ENCODE data around the gene OTUB1. TPM values are rescaled to one million over a fixed set of nuclear protein-coding genes. Genes with fewer than 3 reads are reported as not detected.

OTUB1 gene
- polyA plus RNA-seq, 1 experiment = 99.0 TPM

DNA sequence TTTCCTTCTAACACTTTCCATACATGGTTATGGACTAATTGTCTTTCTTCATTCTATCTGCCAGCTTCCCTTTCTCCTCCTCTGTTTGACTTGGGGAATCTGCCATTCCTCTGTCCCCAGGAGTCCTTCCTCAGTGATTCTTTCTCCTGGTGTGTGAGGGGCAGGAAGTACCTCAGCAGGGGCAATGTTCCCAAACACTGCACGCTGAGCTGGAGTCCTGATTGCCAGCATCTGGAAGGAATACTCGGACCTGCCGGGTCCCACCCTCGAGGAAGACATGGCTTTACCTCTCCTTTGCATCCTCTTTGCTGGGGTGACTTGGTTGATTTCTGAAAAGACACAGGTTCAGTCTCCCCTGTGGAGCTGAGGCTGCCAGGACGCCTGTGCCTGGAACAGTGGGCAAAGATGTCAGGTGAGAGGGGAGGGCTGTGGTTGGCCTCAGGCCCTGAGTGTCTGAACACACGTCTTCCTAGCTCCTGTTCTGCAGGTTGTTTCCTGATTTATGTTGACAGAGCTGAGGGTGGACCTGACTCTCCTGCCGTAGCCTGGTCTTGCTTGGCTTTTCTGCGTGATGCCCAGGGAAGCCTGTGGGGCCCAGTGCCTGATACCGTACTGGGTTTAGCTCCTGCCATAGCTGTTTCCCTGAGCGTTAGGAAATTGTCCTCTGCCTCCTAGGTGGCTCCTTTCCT is 7.5 kb upstream of the OTUB1 start:
- Histone ChIP-seq H3K27ac (ENCODE audit: low read depth, low read length) (no peak overlapping the region), H3K4me3 (ENCODE audit: low read depth, low read length) (no peak overlapping the region), H3K9me3 (ENCODE audit: control insufficient read depth, insufficient read depth, low read length) (peaks cover 3% of the 10 kb centered on the region; the same call in 1 of the 2 replicates), H3K27me3 (ENCODE audit: control insufficient read depth, insufficient read depth, low read length) (no peaks in the 10 kb centered on the region)
- ChIA-PET CTCF (interaction anchor here (0.7 to 1.6 kb wide), 2 partner anchors 142 to 1221 kb away, joined by 4 to 8 read pairs; no protein-coding TSS in a partner anchor), POLR2A (no interaction called here)
- no peak for DNase-seq (ENCODE audit: low read depth, low spot score)
- TF ChIP-seq, protein P1, sequence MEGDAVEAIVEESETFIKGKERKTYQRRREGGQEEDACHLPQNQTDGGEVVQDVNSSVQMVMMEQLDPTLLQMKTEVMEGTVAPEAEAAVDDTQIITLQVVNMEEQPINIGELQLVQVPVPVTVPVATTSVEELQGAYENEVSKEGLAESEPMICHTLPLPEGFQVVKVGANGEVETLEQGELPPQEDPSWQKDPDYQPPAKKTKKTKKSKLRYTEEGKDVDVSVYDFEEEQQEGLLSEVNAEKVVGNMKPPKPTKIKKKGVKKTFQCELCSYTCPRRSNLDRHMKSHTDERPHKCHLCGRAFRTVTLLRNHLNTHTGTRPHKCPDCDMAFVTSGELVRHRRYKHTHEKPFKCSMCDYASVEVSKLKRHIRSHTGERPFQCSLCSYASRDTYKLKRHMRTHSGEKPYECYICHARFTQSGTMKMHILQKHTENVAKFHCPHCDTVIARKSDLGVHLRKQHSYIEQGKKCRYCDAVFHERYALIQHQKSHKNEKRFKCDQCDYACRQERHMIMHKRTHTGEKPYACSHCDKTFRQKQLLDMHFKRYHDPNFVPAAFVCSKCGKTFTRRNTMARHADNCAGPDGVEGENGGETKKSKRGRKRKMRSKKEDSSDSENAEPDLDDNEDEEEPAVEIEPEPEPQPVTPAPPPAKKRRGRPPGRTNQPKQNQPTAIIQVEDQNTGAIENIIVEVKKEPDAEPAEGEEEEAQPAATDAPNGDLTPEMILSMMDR (IDR thresholded peaks at IDR 0.05; ENCODE audit: low read depth, low read length) = no peak

DNA sequence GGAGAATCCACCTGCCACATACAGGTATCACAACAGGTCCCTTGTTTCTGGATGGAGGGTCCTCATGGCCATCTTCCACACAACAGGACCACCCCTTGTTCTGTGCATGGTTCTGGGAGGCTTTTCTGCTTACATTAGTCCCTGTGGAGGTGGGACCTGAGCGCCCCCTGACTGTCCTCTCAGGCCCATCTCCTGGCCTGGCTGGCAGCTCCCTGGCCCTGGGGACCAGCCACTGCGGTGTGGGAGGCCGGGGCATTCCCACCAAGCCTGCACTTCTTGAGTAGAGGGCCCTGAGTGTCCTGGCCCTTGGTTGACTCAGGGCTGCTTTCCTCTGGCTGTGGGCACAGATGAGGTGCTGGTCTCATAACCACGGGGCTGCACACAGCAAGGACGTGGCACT is 6.8 kb upstream of the OTUB1 start:
- Histone ChIP-seq H3K4me3 (ENCODE audit: low read depth, low read length) (no peak overlapping the region), H3K27me3 (ENCODE audit: control insufficient read depth, insufficient read depth, low read length) (no peaks in the 10 kb centered on the region), H3K9me3 (ENCODE audit: control insufficient read depth, insufficient read depth, low read length) (peaks cover 3% of the 10 kb centered on the region; the same call in 1 of the 2 replicates), H3K27ac (ENCODE audit: low read depth, low read length) (no peak overlapping the region)
- CTCF ChIA-PET = no interaction called here
- POLR2A ChIA-PET = no interaction called here
- DNase-seq (ENCODE audit: low read depth, low spot score) = no peak
- TF ChIP-seq, protein P1 (IDR thresholded peaks at IDR 0.05; ENCODE audit: low read depth, low read length) = no peak

DNA sequence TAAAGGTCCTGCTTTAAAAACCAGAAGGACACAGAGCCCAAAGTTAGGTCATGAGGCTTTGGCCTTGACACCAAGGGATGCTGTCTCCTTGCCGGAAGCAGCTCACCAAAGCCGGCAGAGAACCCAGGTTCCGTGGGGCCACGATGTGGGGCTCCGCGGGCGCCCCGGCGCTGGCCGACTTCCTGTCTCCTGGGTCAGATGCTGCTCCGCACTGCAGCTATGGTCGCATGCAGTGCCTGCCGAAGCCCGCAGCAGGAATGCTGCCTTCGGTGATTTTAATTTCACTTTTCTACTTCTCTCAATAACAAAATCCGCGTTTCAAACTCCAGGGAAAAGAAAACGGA is 454 bp upstream of the OTUB1 start:
- no peak for DNase-seq (ENCODE audit: low read depth, low spot score)
- POLR2A ChIA-PET = no interaction called here
- CTCF ChIA-PET = interaction anchor here (0.9 to 1.4 kb wide), 2 partner anchors 15 to 40 kb away, joined by 3 to 4 read pairs; no protein-coding TSS in a partner anchor

DNA sequence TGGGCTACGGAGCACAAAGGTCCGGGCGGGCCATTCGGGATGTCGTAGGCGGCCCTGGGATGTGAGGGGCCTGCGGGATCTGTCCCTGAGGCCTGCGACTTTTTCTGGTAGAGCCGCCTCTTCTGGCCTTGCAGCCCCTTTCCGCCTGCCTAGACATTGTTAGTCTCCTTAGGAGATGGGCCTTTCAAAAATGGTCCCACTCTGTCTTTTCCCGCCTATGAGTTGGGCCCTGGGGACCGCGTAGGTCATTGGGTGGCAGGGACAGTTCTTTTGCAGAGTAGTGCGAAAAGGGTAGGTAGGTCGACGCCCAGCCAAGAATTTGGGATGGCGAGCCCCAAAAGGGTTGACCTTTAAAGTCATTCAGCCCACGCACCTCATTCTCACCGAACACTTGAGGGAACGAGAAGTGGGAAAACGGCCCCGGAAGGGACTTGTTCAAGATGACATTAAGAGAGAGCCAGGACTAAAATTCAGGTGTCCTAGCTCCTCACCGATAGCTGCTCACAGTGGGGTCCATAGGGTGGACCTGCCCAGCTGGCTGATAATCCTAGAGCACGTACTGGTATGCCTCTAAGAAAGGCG is 785 bp downstream of the OTUB1 start:
- CTCF ChIA-PET = interaction anchor here (1.3 to 2.0 kb wide), 2 partner anchors 13 to 150 kb away, joined by 6 to 8 read pairs; no protein-coding TSS in a partner anchor

More for the DNA sequence above, 454 bp upstream of the OTUB1 start:
- no peaks in the 10 kb centered on the region for H3K27me3 ChIP-seq (ENCODE audit: control insufficient read depth, insufficient read depth, low read length)
- no peaks in the 10 kb centered on the region; the same call in 1 of the 2 replicates for H3K9me3 ChIP-seq (ENCODE audit: control insufficient read depth, insufficient read depth, low read length)
- TF ChIP-seq, protein P1 (IDR thresholded peaks at IDR 0.05; ENCODE audit: low read depth, low read length) = no peak
- peak overlapping the region; percentile 93 for H3K4me3 ChIP-seq (ENCODE audit: low read depth, low read length)
- H3K27ac ChIP-seq (ENCODE audit: low read depth, low read length) = peak overlapping the region; percentile 90

More for the DNA sequence above, 785 bp downstream of the OTUB1 start:
- H3K27me3 ChIP-seq (ENCODE audit: control insufficient read depth, insufficient read depth, low read length) = no peaks in the 10 kb centered on the region
- H3K4me3 ChIP-seq (ENCODE audit: low read depth, low read length) = peak overlapping the region; percentile 93
- no peaks in the 10 kb centered on the region; the same call in 1 of the 2 replicates for H3K9me3 ChIP-seq (ENCODE audit: control insufficient read depth, insufficient read depth, low read length)
- POLR2A ChIA-PET = no interaction called here
- H3K27ac ChIP-seq (ENCODE audit: low read depth, low read length) = no peak overlapping the region
- TF ChIP-seq, protein P1 (IDR thresholded peaks at IDR 0.05; ENCODE audit: low read depth, low read length) = no peak
- DNase-seq (ENCODE audit: low read depth, low spot score) = no peak

Data from AG04450 (cell line).